Endometrial microvascular endothelial cells (primary cell): ENCODE data around the gene MAST3. TPM values are rescaled to one million over a fixed set of nuclear protein-coding genes. Genes with fewer than 3 reads are reported as not detected.

Source experiments
- in situ Hi-C: cut with HindIII; loops from 2 replicates; pipeline ENCODE4 v1.10.0; 2017; ENCODE audit warnings: low sequenced_read_pairs, low pct_unique_long_range_greater_than_20kb; ENCODE audit errors: inconsistent ontology term
- total RNA-seq: library from RNA; depleted of rRNA; stranded (reverse); fragments of >200 nt; gene quantifications from one replicate; pipeline ENCODE4 v1.2.3, GENCODE V29; 2015; ENCODE audit errors: inconsistent ontology term

The MAST3 gene
- total RNA-seq, 1 donor from 2014 or later: 4.2 TPM

- in situ Hi-C loops: no loop called here
Observed at GRCh38 chr19:18107235-18107634, 9.7 kb downstream of the MAST3 start.

GRCh38 chr19:18108897-18109296, 11.3 kb downstream of the MAST3 start:
- in situ Hi-C loops: no loop called here

- in situ Hi-C loops: no loop called here
Observed at GRCh38 chr19:18109341-18109732, 11.8 kb downstream of the MAST3 start.

- in situ Hi-C loops: no loop called here
Observed at GRCh38 chr19:18109733-18110608, 12.4 kb downstream of the MAST3 start.

- in situ Hi-C loops: no loop called here
Observed at GRCh38 chr19:18110609-18111232, 13.1 kb downstream of the MAST3 start.

GRCh38 chr19:18112989-18113478, 15.5 kb downstream of the MAST3 start:
- in situ Hi-C loops: no loop called here

GRCh38 chr19:18113827-18114226, 16.2 kb downstream of the MAST3 start:
- in situ Hi-C loops: no loop called here

- in situ Hi-C loops: no loop called here
Observed at GRCh38 chr19:18114483-18114882, 16.9 kb downstream of the MAST3 start.

GRCh38 chr19:18117364-18117691, 19.8 kb downstream of the MAST3 start:
- in situ Hi-C loops: no loop called here

- in situ Hi-C loops: no loop called here
Observed at GRCh38 chr19:18117692-18118378, 20.3 kb downstream of the MAST3 start.

- in situ Hi-C loops: no loop called here
Observed at GRCh38 chr19:18118420-18119012, 20.9 kb downstream of the MAST3 start.

- in situ Hi-C loops: no loop called here
Observed at GRCh38 chr19:18119013-18119716, 21.6 kb downstream of the MAST3 start.

GRCh38 chr19:18119717-18120105, 22.1 kb downstream of the MAST3 start:
- in situ Hi-C loops: no loop called here

GRCh38 chr19:18120127-18120526, 22.5 kb downstream of the MAST3 start:
- in situ Hi-C loops: no loop called here

- in situ Hi-C loops: no loop called here
Observed at GRCh38 chr19:18121166-18121565, 23.6 kb downstream of the MAST3 start.

GRCh38 chr19:18122424-18122823, 24.8 kb downstream of the MAST3 start:
- in situ Hi-C loops: no loop called here

GRCh38 chr19:18122860-18123795, 25.6 kb downstream of the MAST3 start:
- in situ Hi-C loops: no loop called here

GRCh38 chr19:18123819-18124218, 26.2 kb downstream of the MAST3 start:
- in situ Hi-C loops: no loop called here
